Endothelial cell of umbilical vein (primary cell): ENCODE results near the gene ARMC7. TPM values are rescaled to one million over a fixed set of nuclear protein-coding genes. Genes with fewer than 3 reads are reported as not detected.

Source experiments
- BruUV-seq: library from RNA; stranded (reverse); fragments of 400-500 nt; replicated peaks from 2 replicates; lab custom pipeline; 2021; lab: Mats Ljungman, UMichigan
- CTCF ChIA-PET: fragments of 300-600, 350-600 bp; sonication (Branson Sonifier 250); formaldehyde crosslinking; loops from one replicate; lab custom pipeline; 2021; ENCODE audit warnings: antibody characterized with exemption, inconsistent platforms; lab: Charles Lee
- POLR2A ChIA-PET: fragments of 300-600, 350-600 bp; sonication (Branson Sonifier 250); formaldehyde crosslinking; loops from one replicate; lab custom pipeline; 2021; ENCODE audit warnings: antibody characterized with exemption, inconsistent platforms; lab: Charles Lee
- DNase-seq: peaks from one replicate; pipeline ENCODE4 v3.0.0-alpha.2; 2011; ENCODE audit warnings: low read depth, low spot score
- FAIRE-seq: peaks from 2 replicates; lab custom pipeline; 2011; peaks lifted over from hg19 to GRCh38; lab: Jason Lieb, UNC
- H2AFZ ChIP-seq: 2 replicates; pipeline ENCODE4 v1.6.0; 2012; ENCODE audit warnings: low read depth, low read length, control low read depth, inconsistent platforms
- H3K27ac ChIP-seq: 2 replicates; pipeline ENCODE4 v1.5.1; 2011; ENCODE audit warnings: low read depth, mild to moderate bottlenecking, control low read depth, low read length, moderate library complexity; ENCODE audit not compliant: insufficient read depth
- H3K27me3 ChIP-seq, 2 experiments: 2 replicates each; pipeline versions ENCODE4 v1.6.0 to v1.6.1; 2011; ENCODE audit warnings: low read length in 2 of 2, mixed read lengths in 1 of 2; ENCODE audit not compliant: control insufficient read depth in 2 of 2, insufficient read depth in 2 of 2
- H3K36me3 ChIP-seq, 2 experiments: 2 replicates in 1 of 2; 3 replicates in 1 of 2; pipeline ENCODE4 v1.5.1; 2011; ENCODE audit warnings: low read length in 2 of 2, mild to moderate bottlenecking in 1 of 2, moderate library complexity in 1 of 2; ENCODE audit not compliant: control insufficient read depth in 2 of 2, insufficient read depth in 2 of 2; ENCODE audit errors: extremely low read depth in 1 of 2
- H3K4me1 ChIP-seq: 3 replicates; pipeline ENCODE4 v1.5.1; 2011; ENCODE audit warnings: mild to moderate bottlenecking, low read length; ENCODE audit not compliant: control insufficient read depth, insufficient read depth; ENCODE audit errors: extremely low read depth
- H3K4me2 ChIP-seq: 2 replicates; pipeline ENCODE4 v1.6.1; 2011; ENCODE audit warnings: low read length, control low read depth, mixed read lengths; ENCODE audit not compliant: insufficient read depth
- H3K4me3 ChIP-seq, 3 experiments: fragments of 200-600 bp in 1 of 3; sonication (generic), shearing (Covaris generic) in 1 of 3; replicated peaks in 1 of 3; 2 replicates each; pipeline ENCODE4 v1.5.1; 2011 to 2016; ENCODE audit warnings: control low read depth in 3 of 3, low read length in 3 of 3, mild to moderate bottlenecking in 2 of 3, inconsistent platforms in 1 of 3, low read depth in 1 of 3, moderate library complexity in 1 of 3; ENCODE audit not compliant: insufficient read depth in 1 of 3
- H3K79me2 ChIP-seq: 2 replicates; pipeline ENCODE4 v1.6.0; 2012; ENCODE audit warnings: low read length, inconsistent platforms; ENCODE audit not compliant: control insufficient read depth, insufficient read depth
- H3K9ac ChIP-seq: replicated peaks from 2 replicates; pipeline ENCODE3; 2011; ENCODE audit warnings: low read length, control low read depth; ENCODE audit not compliant: insufficient read depth; ENCODE audit errors: extremely low read depth
- H3K9me1 ChIP-seq: replicated peaks from 3 replicates; pipeline ENCODE4 v1.6.0; 2011; ENCODE audit warnings: mild to moderate bottlenecking, low read length; ENCODE audit not compliant: control insufficient read depth, insufficient read depth; ENCODE audit errors: extremely low read depth
- H3K9me3 ChIP-seq: replicated peaks from 2 replicates; pipeline ENCODE4 v1.5.1; 2012; ENCODE audit warnings: low read length, inconsistent platforms; ENCODE audit not compliant: control insufficient read depth, insufficient read depth
- H4K20me1 ChIP-seq: replicated peaks from 2 replicates; pipeline ENCODE3; 2011; ENCODE audit warnings: mild to moderate bottlenecking, low read length; ENCODE audit not compliant: control insufficient read depth, insufficient read depth; ENCODE audit errors: extremely low read depth
- EZH2 ChIP-seq: IDR thresholded peaks from 2 replicates; pipeline ENCODE4 v1.6.1; 2012; ENCODE audit warnings: borderline replicate concordance, low read depth, mild to moderate bottlenecking, moderate library complexity, low read length, inconsistent platforms; ENCODE audit not compliant: severe bottlenecking
- GATA2 ChIP-seq: IDR thresholded peaks from 2 replicates; pipeline ENCODE4 v1.7.0; 2011; ENCODE audit warnings: low read depth, mild to moderate bottlenecking, moderate library complexity, mixed read lengths, low read length; ENCODE audit not compliant: insufficient read length, insufficient read depth
- JUN ChIP-seq: IDR thresholded peaks from 2 replicates; pipeline ENCODE4 v1.6.1; 2011; ENCODE audit warnings: borderline replicate concordance, low read depth; ENCODE audit not compliant: insufficient read length, insufficient read depth
- MYC ChIP-seq: IDR thresholded peaks from one replicate; pipeline ENCODE4 v1.6.1; 2011; ENCODE audit warnings: mild to moderate bottlenecking, low read depth, low read length
- dilution Hi-C: fragments of 300-500 bp; cut with MboI; formaldehyde crosslinking; loops from one replicate; pipeline ENCODE4 v1.15.0; 2019; ENCODE audit warnings: low sequenced_read_pairs; ENCODE audit not compliant: extremely low pct_ligation_motif_present
- intact Hi-C: fragments of 100-400 bp; cut with micrococcal nuclease; formaldehyde crosslinking; loops from one replicate; pipeline ENCODE4 v1.10.0; 2022
- polyA plus RNA-seq, 4 experiments: library from polyadenylated mRNA; depleted of rRNA in 3 of 4; stranded (reverse) in 3 of 4; unstranded in 1 of 4; fragments of >200 nt; gene quantifications; 2 replicates each; pipeline versions ENCODE4 v1.2.1 to v1.2.3, GENCODE V29; 2011 to 2012; ENCODE audit warnings: missing spikeins in 1 of 4
- total RNA-seq: library from RNA; stranded (reverse); gene quantifications from 2 replicates; pipeline ENCODE4 v1.2.3, GENCODE V29; 2021
- TF ChIP-seq, protein P1 (sequence below): IDR thresholded peaks from 2 replicates; pipeline ENCODE4 v1.6.1; 2011; ENCODE audit not compliant: insufficient read depth, insufficient read length
- TF ChIP-seq, protein P2 (sequence below), 2 donors: IDR thresholded peaks; 1 replicate in 1 of 2; 2 replicates in 1 of 2; pipeline ENCODE4 v1.5.1; 2011; ENCODE audit warnings: low read length in 2 of 2, mild to moderate bottlenecking in 2 of 2, moderate library complexity in 2 of 2, control low read depth in 1 of 2, inconsistent platforms in 1 of 2, low read depth in 1 of 2; ENCODE audit not compliant: insufficient read depth in 1 of 2; ENCODE audit errors: extremely low read depth in 1 of 2

The ARMC7 gene
- total and polyA plus RNA-seq, 2 donors (not counting 3 experiments of a cell fraction or from before 2014, with no cell fraction given), result 11.8 to 15.7 TPM

DNA sequence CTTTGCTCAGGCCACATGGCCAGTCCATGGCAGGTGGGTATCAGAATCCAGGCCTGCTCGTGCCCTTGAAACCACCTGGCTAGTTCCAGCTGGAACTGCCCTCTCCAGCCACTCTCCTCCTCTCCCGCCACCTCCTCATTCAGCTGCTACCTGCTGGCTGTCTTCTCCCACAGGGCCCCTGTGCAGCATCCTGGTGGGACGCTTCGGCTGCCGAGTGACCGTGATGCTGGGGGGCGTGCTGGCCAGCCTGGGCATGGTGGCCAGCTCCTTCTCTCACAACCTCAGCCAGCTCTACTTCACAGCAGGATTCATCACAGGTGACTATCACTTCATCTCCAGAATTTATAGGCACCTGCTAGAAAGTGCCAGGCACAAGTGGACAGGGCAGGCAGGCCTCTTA, 11.9 kb upstream of the ARMC7 start:
- CTCF ChIA-PET, result interaction anchor here (1.3 kb wide), 1 partner anchor 16 kb away, joined by 5 read pairs; no protein-coding TSS in a partner anchor

More for the DNA sequence above, 11.9 kb upstream of the ARMC7 start:
- Histone ChIP-seq H3K9me1 (no peaks in the 10 kb centered on the region), H3K9me3 (no peaks in the 10 kb centered on the region), H3K27ac (no peak overlapping the region), H3K27me3 (no peaks in the 10 kb centered on the region), H3K9ac (no peak overlapping the region), H2AFZ (no peak overlapping the region), H3K79me2 (no peaks in the 10 kb centered on the region), H3K36me3 (peaks cover 0 to 16% of the 10 kb centered on the region in 2 experiments), H3K4me1 (peaks cover 5% of the 10 kb centered on the region), H3K4me3 (no peak overlapping the region), H4K20me1 (no peaks in the 10 kb centered on the region), H3K4me2 (no peak overlapping the region)
- POLR2A ChIA-PET, result no interaction called here
- TF ChIP-seq EZH2 (no peak), GATA2 (no peak), JUN (no peak), MYC (no peak)
- TF ChIP-seq, protein P1, sequence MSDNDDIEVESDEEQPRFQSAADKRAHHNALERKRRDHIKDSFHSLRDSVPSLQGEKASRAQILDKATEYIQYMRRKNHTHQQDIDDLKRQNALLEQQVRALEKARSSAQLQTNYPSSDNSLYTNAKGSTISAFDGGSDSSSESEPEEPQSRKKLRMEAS, result no peak
- TF ChIP-seq, protein P2, sequence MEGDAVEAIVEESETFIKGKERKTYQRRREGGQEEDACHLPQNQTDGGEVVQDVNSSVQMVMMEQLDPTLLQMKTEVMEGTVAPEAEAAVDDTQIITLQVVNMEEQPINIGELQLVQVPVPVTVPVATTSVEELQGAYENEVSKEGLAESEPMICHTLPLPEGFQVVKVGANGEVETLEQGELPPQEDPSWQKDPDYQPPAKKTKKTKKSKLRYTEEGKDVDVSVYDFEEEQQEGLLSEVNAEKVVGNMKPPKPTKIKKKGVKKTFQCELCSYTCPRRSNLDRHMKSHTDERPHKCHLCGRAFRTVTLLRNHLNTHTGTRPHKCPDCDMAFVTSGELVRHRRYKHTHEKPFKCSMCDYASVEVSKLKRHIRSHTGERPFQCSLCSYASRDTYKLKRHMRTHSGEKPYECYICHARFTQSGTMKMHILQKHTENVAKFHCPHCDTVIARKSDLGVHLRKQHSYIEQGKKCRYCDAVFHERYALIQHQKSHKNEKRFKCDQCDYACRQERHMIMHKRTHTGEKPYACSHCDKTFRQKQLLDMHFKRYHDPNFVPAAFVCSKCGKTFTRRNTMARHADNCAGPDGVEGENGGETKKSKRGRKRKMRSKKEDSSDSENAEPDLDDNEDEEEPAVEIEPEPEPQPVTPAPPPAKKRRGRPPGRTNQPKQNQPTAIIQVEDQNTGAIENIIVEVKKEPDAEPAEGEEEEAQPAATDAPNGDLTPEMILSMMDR (IDR thresholded peaks at IDR 0.05; ENCODE audit: extremely low read depth in 1 of 2, insufficient read depth in 1 of 2, low read depth in 1 of 2, low read length in 2 of 2), result no peak
- no peak for FAIRE-seq
- BruUV-seq, result no TSS peak
- intact Hi-C loops, result no loop called here
- dilution Hi-C loops, result no loop called here
- DNase-seq, result no peak
